Neuronal stem cell (in vitro differentiated cells): Measurements from ENCODE around the gene MAST4.

Experiments
- DNase-seq: peaks from one replicate; pipeline ENCODE4 v3.0.0-alpha.2; 2013; ENCODE audit warnings: low spot score
- H2AFZ ChIP-seq: one replicate; pipeline ENCODE4 v1.6.1; 2013; ENCODE audit warnings: mild to moderate bottlenecking, low read length, inconsistent platforms
- H2AK5ac ChIP-seq: 2 replicates; pipeline ENCODE4 v1.6.1; 2013; ENCODE audit warnings: low read depth, mild to moderate bottlenecking, inconsistent platforms, low read length, moderate library complexity, mixed read lengths
- H2BK120ac ChIP-seq: 2 replicates; pipeline ENCODE4 v1.6.1; 2013; ENCODE audit warnings: low read depth, mild to moderate bottlenecking, inconsistent platforms, low read length, moderate library complexity, mixed read lengths
- H2BK12ac ChIP-seq: one replicate; pipeline ENCODE4 v1.6.1; 2013; ENCODE audit warnings: low read length, inconsistent platforms
- H2BK15ac ChIP-seq: 2 replicates; pipeline ENCODE4 v1.6.1; 2013; ENCODE audit warnings: mild to moderate bottlenecking, low read length, inconsistent platforms, mixed read lengths
- H2BK5ac ChIP-seq: one replicate; pipeline ENCODE4 v1.6.1; 2013; ENCODE audit warnings: inconsistent platforms, mild to moderate bottlenecking, low read length, moderate library complexity
- H3K14ac ChIP-seq: one replicate; pipeline ENCODE4 v1.6.1; 2013; ENCODE audit warnings: low read length, inconsistent platforms
- H3K18ac ChIP-seq: 2 replicates; pipeline ENCODE4 v1.6.1; 2013; ENCODE audit warnings: low read length, inconsistent platforms
- H3K23ac ChIP-seq: 2 replicates; pipeline ENCODE4 v1.6.1; 2013; ENCODE audit warnings: low read depth, mild to moderate bottlenecking, mixed read lengths, low read length, inconsistent platforms; ENCODE audit not compliant: poor library complexity
- H3K27ac ChIP-seq: replicated peaks from 3 replicates; pipeline ENCODE4 v1.5.1; 2013; ENCODE audit warnings: low read length, inconsistent platforms
- H3K27me3 ChIP-seq, 3 experiments: 2 replicates each; pipeline ENCODE4 v1.6.1; 2013; ENCODE audit warnings: low read length in 3 of 3, mild to moderate bottlenecking in 2 of 3, inconsistent platforms in 1 of 3, low read depth in 1 of 3, mixed read lengths in 1 of 3, moderate library complexity in 1 of 3; ENCODE audit not compliant: control insufficient read depth in 3 of 3, insufficient read depth in 3 of 3
- H3K36me3 ChIP-seq, 2 donors: replicated peaks in 1 of 2; 2 replicates each; pipeline ENCODE4 v1.6.1; 2013; ENCODE audit warnings: low read length in 2 of 2; ENCODE audit not compliant: control insufficient read depth in 2 of 2, insufficient read depth in 2 of 2
- H3K4ac ChIP-seq: 2 replicates; pipeline ENCODE4 v1.6.1; 2013; ENCODE audit warnings: inconsistent platforms, mild to moderate bottlenecking, low read length, moderate library complexity
- H3K4me1 ChIP-seq, 2 donors: 1 replicate in 1 of 2; 2 replicates in 1 of 2; pipeline ENCODE4 v1.6.1; 2013; ENCODE audit warnings: low read length in 2 of 2, low read depth in 1 of 2; ENCODE audit not compliant: control insufficient read depth in 2 of 2, insufficient read depth in 1 of 2
- H3K4me2 ChIP-seq: one replicate; pipeline ENCODE4 v1.6.1; 2013; ENCODE audit warnings: mild to moderate bottlenecking, low read length, inconsistent platforms; ENCODE audit not compliant: insufficient read depth, poor library complexity, severe bottlenecking
- H3K4me3 ChIP-seq, 2 donors: 2 replicates each; pipeline ENCODE4 v1.5.1; 2013; ENCODE audit warnings: low read length in 2 of 2, mild to moderate bottlenecking in 2 of 2, inconsistent platforms in 1 of 2, moderate library complexity in 1 of 2
- H3K79me1 ChIP-seq: one replicate; pipeline ENCODE4 v1.6.1; 2013; ENCODE audit warnings: low read depth, mild to moderate bottlenecking, inconsistent platforms, low read length, moderate library complexity
- H3K9ac ChIP-seq: one replicate; pipeline ENCODE4 v1.6.1; 2013; ENCODE audit warnings: mild to moderate bottlenecking, low read depth, low read length, inconsistent platforms; ENCODE audit not compliant: poor library complexity
- H3K9me3 ChIP-seq, 2 donors: replicated peaks in 1 of 2; 2 replicates each; pipeline versions ENCODE3 to v1.6.1; 2013; ENCODE audit warnings: low read length in 2 of 2, mild to moderate bottlenecking in 2 of 2, inconsistent platforms in 1 of 2, low read depth in 1 of 2, mixed read lengths in 1 of 2, moderate library complexity in 1 of 2; ENCODE audit not compliant: control insufficient read depth in 2 of 2, insufficient read depth in 1 of 2
- H4K8ac ChIP-seq: one replicate; pipeline ENCODE4 v1.6.1; 2013; ENCODE audit warnings: low read depth, mild to moderate bottlenecking, inconsistent platforms, low read length, moderate library complexity
- H4K91ac ChIP-seq: one replicate; pipeline ENCODE4 v1.6.1; 2013; ENCODE audit warnings: low read length, low read depth, mild to moderate bottlenecking, inconsistent platforms; ENCODE audit not compliant: poor library complexity
- WGBS, 2 donors: extraction: QIAGEN DNeasy Blood & Tissue Kit; methylation state at CpG; one replicate each; pipeline ENCODE4 v1.1.7; 2013; ENCODE audit warnings: missing lambda C conversion rate in 2 of 2, mixed read lengths in 1 of 2; ENCODE audit not compliant: insufficient read length in 2 of 2, insufficient replicate concordance in 1 of 2; ENCODE audit errors: extremely low coverage in 2 of 2; 5-methylcytosine and 5-hydroxymethylcytosine counted together

MAST4 gene

GRCh38 chr5:66824476-66824875 is 228.3 kb downstream of the MAST4 start:
- Histone ChIP-seq H2BK12ac (no peak overlapping the region), H2BK5ac (no peak overlapping the region), H3K4me3 (no peak overlapping the region), H3K79me1 (no peaks in the 10 kb centered on the region), H2AK5ac (no peak overlapping the region), H3K23ac (no peak overlapping the region), H3K4me1 (peaks cover 4 to 7% of the 10 kb centered on the region in 2 donors), H4K91ac (no peak overlapping the region), H3K14ac (no peak overlapping the region), H2BK120ac (no peak overlapping the region), H2AFZ (no peak overlapping the region), H3K18ac (no peak overlapping the region), H3K4ac (no peak overlapping the region), H3K27ac (no peak overlapping the region), H3K9me3 (no peaks in the 10 kb centered on the region), H4K8ac (no peak overlapping the region), H3K36me3 (no peaks in the 10 kb centered on the region), H3K9ac (no peak overlapping the region), H3K27me3 (no peaks in the 10 kb centered on the region), H2BK15ac (no peak overlapping the region), H3K4me2 (no peak overlapping the region)
- no peak for DNase-seq
- no CpG with 5 or more reads among the region's 4 CpGs for WGBS, 2 donors

GRCh38 chr5:66826263-66826662 is 230.1 kb downstream of the MAST4 start:
- no CpG with 5 or more reads among the region's 7 CpGs for WGBS, 2 donors
- Histone ChIP-seq H3K79me1 (no peaks in the 10 kb centered on the region), H3K9me3 (no peaks in the 10 kb centered on the region)

GRCh38 chr5:66826696-66827095 is 230.5 kb downstream of the MAST4 start:
- WGBS, 2 donors, result no CpG with 5 or more reads among the region's 3 CpGs
- H3K9ac ChIP-seq, result no peak overlapping the region
- no peak overlapping the region for H3K4me2 ChIP-seq
- no peaks in the 10 kb centered on the region for H3K27me3 ChIP-seq
- no peak overlapping the region for H2BK5ac ChIP-seq
- no peak overlapping the region for H3K23ac ChIP-seq
- H2BK15ac ChIP-seq, result no peak overlapping the region
- no peaks in the 10 kb centered on the region for H3K79me1 ChIP-seq
- H2BK120ac ChIP-seq, result no peak overlapping the region
- no peak overlapping the region for H3K27ac ChIP-seq
- DNase-seq, result no peak
- H3K9me3 ChIP-seq, result no peaks in the 10 kb centered on the region
- H3K4me1 ChIP-seq, result peaks cover 4 to 14% of the 10 kb centered on the region in 2 donors
- no peak overlapping the region for H3K14ac ChIP-seq
- no peak overlapping the region for H3K4ac ChIP-seq
- no peak overlapping the region for H2BK12ac ChIP-seq
- H2AFZ ChIP-seq, result peak overlapping the region; percentile 27
- no peak overlapping the region for H4K91ac ChIP-seq
- H4K8ac ChIP-seq, result no peak overlapping the region
- no peak overlapping the region for H2AK5ac ChIP-seq
- no peaks in the 10 kb centered on the region for H3K36me3 ChIP-seq
- no peak overlapping the region for H3K18ac ChIP-seq
- no peak overlapping the region for H3K4me3 ChIP-seq

More at GRCh38 chr5:66826263-66826662, 230.1 kb downstream of the MAST4 start:
- Histone ChIP-seq H3K4me1 (peaks cover 4 to 14% of the 10 kb centered on the region in 2 donors), H2AFZ (no peak overlapping the region), H2BK5ac (no peak overlapping the region), H3K27me3 (no peaks in the 10 kb centered on the region), H4K8ac (no peak overlapping the region), H3K23ac (no peak overlapping the region), H3K27ac (no peak overlapping the region), H2BK12ac (no peak overlapping the region), H3K18ac (no peak overlapping the region), H3K14ac (no peak overlapping the region), H2AK5ac (no peak overlapping the region), H3K9ac (no peak overlapping the region), H3K4me2 (no peak overlapping the region), H3K4ac (no peak overlapping the region), H4K91ac (no peak overlapping the region), H2BK120ac (no peak overlapping the region), H2BK15ac (no peak overlapping the region), H3K4me3 (no peak overlapping the region), H3K36me3 (no peaks in the 10 kb centered on the region)
- no peak for DNase-seq

- Histone ChIP-seq H3K23ac (no peak overlapping the region), H2AFZ (peak overlapping the region; percentile 62), H4K8ac (no peak overlapping the region), H3K27me3 (no peaks in the 10 kb centered on the region), H3K14ac (no peak overlapping the region), H3K4me3 (peak overlapping the region; percentile 18 to 66), H4K91ac (no peak overlapping the region), H3K9ac (no peak overlapping the region), H3K36me3 (no peaks in the 10 kb centered on the region), H3K18ac (no peak overlapping the region), H2BK5ac (no peak overlapping the region), H3K4me2 (peak overlapping the region; percentile 72), H3K9me3 (no peaks in the 10 kb centered on the region), H2AK5ac (no peak overlapping the region), H3K27ac (no peak overlapping the region), H3K4me1 (peaks cover 4 to 14% of the 10 kb centered on the region in 2 donors), H2BK12ac (no peak overlapping the region), H2BK15ac (no peak overlapping the region), H2BK120ac (no peak overlapping the region), H3K79me1 (no peaks in the 10 kb centered on the region), H3K4ac (no peak overlapping the region)
- no CpG with 5 or more reads among the region's 5 CpGs for WGBS, 2 donors
- peak; percentile 4 for DNase-seq
Measured at GRCh38 chr5:66828046-66828547, 231.9 kb downstream of the MAST4 start.
